ENCODE measurements around the gene TRPM8. TPM values are rescaled to one million over a fixed set of nuclear protein-coding genes. Genes with fewer than 3 reads are reported as not detected.

TRPM8 gene
- total RNA-seq, 4 donors from 2014 or later = 0.34 to 0.72 TPM; not detected in 2

DNA sequence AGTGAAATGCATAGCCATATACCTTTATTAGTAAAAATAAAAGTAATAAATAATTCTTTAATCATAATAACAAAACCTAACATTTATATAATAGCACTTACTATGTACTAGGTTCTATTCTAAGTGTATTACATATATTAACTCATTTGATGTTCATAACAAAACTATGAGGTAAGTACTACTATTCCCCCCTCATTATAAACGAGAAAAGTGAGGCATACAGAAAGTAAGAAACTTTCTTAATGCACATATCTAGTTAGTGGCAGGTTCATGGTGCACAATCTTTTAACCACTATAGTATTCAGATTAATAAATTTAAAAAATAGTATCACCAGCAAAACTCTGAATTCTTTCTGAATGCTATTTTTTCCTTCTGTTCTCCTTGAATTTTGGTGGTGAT, 27.5 kb downstream of the TRPM8 start:
- Histone ChIP-seq H3K27ac (no peak overlapping the region), H3K27me3 (peaks cover 6% of the 10 kb centered on the region), H3K4me3 (no peak overlapping the region), H3K9me3 (no peaks in the 10 kb centered on the region), H3K4me1 (no peaks in the 10 kb centered on the region), H3K36me3 (no peaks in the 10 kb centered on the region)
- TF ChIP-seq, protein P1, sequence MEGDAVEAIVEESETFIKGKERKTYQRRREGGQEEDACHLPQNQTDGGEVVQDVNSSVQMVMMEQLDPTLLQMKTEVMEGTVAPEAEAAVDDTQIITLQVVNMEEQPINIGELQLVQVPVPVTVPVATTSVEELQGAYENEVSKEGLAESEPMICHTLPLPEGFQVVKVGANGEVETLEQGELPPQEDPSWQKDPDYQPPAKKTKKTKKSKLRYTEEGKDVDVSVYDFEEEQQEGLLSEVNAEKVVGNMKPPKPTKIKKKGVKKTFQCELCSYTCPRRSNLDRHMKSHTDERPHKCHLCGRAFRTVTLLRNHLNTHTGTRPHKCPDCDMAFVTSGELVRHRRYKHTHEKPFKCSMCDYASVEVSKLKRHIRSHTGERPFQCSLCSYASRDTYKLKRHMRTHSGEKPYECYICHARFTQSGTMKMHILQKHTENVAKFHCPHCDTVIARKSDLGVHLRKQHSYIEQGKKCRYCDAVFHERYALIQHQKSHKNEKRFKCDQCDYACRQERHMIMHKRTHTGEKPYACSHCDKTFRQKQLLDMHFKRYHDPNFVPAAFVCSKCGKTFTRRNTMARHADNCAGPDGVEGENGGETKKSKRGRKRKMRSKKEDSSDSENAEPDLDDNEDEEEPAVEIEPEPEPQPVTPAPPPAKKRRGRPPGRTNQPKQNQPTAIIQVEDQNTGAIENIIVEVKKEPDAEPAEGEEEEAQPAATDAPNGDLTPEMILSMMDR (IDR thresholded peaks at IDR 0.05) = no peak
- TF ChIP-seq EP300 (IDR thresholded peaks at IDR 0.05) = no peak
- no peak for TF ChIP-seq POLR2AphosphoS5 (IDR thresholded peaks at IDR 0.05)
- no peak for TF ChIP-seq POLR2A (IDR thresholded peaks at IDR 0.05)
- no peak for DNase-seq (ENCODE audit: low spot score in 2 of 2)
- WGBS = 85% methylated on average over 1 of the region's 1 CpG

DNA sequence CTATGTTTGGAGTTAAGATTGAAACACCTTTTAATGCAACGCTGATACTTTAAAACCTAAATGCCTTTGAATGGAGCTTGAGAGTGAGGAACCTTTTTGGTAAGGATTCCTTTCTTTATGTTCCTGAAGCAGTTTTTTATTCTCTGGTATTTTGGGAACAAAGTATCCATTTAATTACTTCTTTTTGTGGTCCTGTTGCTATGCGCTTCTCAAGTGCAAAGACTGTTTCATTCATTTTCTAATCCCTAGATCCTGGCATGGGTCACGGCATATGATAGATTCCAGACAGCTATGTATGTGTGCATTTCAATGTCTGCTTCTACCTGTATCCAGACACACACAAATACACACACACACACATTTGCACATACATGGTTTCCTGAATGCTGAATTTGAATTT, 28.0 kb downstream of the TRPM8 start:
- H3K27ac ChIP-seq = no peak overlapping the region
- no peaks in the 10 kb centered on the region for H3K36me3 ChIP-seq
- no peaks in the 10 kb centered on the region for H3K9me3 ChIP-seq
- WGBS = 85% methylated on average over 3 of the region's 3 CpGs
- H3K4me1 ChIP-seq = no peaks in the 10 kb centered on the region
- TF ChIP-seq POLR2A (IDR thresholded peaks at IDR 0.05) (no peak), POLR2AphosphoS5 (IDR thresholded peaks at IDR 0.05) (no peak), EP300 (IDR thresholded peaks at IDR 0.05) (no peak)
- TF ChIP-seq, protein P1 (IDR thresholded peaks at IDR 0.05) = no peak
- H3K27me3 ChIP-seq = peaks cover 5% of the 10 kb centered on the region
- H3K4me3 ChIP-seq = no peak overlapping the region
- DNase-seq (ENCODE audit: low spot score in 2 of 2) = no peak

DNA sequence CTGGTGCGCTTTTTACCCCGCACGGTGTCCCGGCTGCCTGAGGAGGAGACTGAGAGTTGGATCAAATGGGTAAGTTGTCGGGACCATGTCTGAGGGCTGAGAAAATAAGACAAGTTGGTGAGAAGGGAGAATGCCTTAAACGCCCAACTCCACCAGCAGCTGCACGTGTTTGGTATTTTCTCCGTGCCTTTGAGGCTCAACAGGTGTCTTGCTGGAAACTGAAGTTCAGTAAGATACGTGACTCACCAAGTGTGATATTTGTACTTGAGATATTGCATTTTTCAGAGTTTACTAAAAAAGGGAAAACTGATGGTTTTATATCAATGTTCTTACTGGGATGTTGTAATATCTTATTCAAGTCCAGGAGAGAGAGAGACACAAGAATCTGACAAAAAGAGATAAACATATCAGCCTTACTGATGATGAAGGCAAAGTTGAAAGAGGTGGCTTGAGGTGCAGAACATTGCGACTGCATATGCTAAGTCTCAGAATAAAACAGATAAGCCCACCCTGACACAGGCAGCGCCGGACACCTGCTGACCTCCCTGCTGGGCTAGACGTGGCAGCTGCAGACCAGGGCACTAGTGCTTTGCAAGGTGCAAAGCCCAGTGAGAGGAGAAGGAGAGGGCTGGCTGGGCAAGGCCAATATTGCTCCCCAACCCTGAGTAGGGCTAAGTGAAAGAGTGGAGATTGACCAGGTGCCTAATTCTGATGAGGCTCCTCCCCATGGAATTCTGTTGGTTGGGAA, 33.1 kb downstream of the TRPM8 start:
- no peak for DNase-seq (ENCODE audit: low spot score in 2 of 2)
- Histone ChIP-seq H3K9me3 (no peaks in the 10 kb centered on the region), H3K27me3 (no peaks in the 10 kb centered on the region), H3K4me1 (no peaks in the 10 kb centered on the region), H3K4me3 (no peak overlapping the region), H3K27ac (no peak overlapping the region), H3K36me3 (no peaks in the 10 kb centered on the region)
- TF ChIP-seq POLR2A (IDR thresholded peaks at IDR 0.05) (no peak), EP300 (IDR thresholded peaks at IDR 0.05) (no peak), POLR2AphosphoS5 (IDR thresholded peaks at IDR 0.05) (no peak)
- TF ChIP-seq, protein P1 (IDR thresholded peaks at IDR 0.05) = no peak
- WGBS = 88% methylated on average over 13 of the region's 13 CpGs

DNA sequence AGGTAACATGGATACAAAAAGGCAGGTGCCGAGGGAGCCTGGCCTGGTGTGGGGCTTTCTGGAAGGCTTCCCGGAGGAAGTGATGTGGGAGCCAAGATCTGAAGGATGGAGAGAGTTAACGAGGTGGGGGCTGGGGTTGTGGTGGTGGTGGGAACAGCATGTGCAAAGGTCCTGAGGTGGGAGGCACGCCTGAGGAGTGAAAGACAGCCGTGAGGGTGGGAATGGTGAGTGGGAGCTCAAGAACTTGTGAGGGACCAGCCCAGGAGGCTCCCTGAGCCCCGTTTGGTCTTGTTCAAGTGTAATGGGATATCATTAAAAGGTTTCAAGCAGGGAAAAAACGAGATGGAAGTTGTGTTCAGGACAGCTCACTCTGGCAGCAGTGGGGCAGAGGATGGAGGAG, 35.2 kb downstream of the TRPM8 start:
- no peaks in the 10 kb centered on the region for H3K36me3 ChIP-seq
- no peaks in the 10 kb centered on the region for H3K27me3 ChIP-seq
- 69% methylated on average over 7 of the region's 7 CpGs for WGBS
- H3K4me1 ChIP-seq = no peaks in the 10 kb centered on the region
- no peaks in the 10 kb centered on the region for H3K9me3 ChIP-seq
- no peak overlapping the region for H3K4me3 ChIP-seq
- no peak overlapping the region for H3K27ac ChIP-seq
- TF ChIP-seq, protein P1 (IDR thresholded peaks at IDR 0.05) = no peak
- no peak for TF ChIP-seq POLR2AphosphoS5 (IDR thresholded peaks at IDR 0.05)
- TF ChIP-seq POLR2A (IDR thresholded peaks at IDR 0.05) = no peak
- no peak for TF ChIP-seq EP300 (IDR thresholded peaks at IDR 0.05)
- no peak for DNase-seq (ENCODE audit: low spot score in 2 of 2)

DNA sequence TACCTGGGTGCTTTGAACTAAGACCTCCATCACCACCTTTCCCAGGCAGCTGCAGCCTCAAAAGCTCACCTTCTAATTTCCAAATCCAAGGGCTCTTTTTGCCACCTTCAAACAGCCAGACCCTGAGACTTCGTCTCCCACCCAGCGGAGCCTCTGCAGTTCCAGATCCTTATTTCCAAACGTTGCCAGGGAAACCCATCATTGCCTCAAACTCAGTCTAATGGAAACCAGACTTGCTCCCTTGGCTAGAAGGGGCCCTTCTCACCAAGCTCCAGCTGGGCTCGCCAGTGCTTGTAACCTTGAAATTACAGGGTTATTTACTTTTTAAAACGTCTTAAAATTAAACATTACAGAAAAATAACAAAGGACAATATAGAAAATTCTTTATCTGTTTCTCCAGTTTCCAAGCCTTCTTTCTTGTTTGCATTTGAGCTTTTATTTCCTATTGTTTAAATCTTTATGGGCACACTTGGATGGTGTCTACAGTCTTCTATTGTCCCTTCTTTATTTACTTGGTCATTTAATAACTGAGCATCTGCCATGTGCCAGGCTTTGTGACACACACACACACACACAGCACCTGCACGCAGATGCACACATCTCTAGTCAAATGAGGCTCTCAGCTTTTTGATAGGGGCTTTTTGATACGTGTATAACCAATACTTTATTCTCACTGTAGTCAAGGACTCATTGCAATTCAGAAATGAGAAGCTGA, 36.1 kb downstream of the TRPM8 start:
- no peak for DNase-seq (ENCODE audit: low spot score in 2 of 2)
- no peak for TF ChIP-seq EP300 (IDR thresholded peaks at IDR 0.05)
- TF ChIP-seq, protein P1 (IDR thresholded peaks at IDR 0.05) = no peak
- TF ChIP-seq POLR2A (IDR thresholded peaks at IDR 0.05) = no peak
- Histone ChIP-seq H3K4me1 (no peaks in the 10 kb centered on the region), H3K9me3 (no peaks in the 10 kb centered on the region), H3K4me3 (no peak overlapping the region), H3K36me3 (no peaks in the 10 kb centered on the region), H3K27ac (no peak overlapping the region), H3K27me3 (no peaks in the 10 kb centered on the region)
- WGBS = 54% methylated on average over 7 of the region's 7 CpGs

Measured in suprapubic skin (tissue), 4 donors.